GM21737 (cell line): ENCODE measurements around the gene LGALS9.
A peak's percentile ranks its signal among the peaks of the same experiment; 100 is the strongest.
"Not testable (repeated sequence)": the region's sequence is repeated elsewhere in the genome, so short reads cannot be mapped to it uniquely, and the experiment has no call there.

ENCODE experiments used
- ATAC-seq: cut with Tn5 transposase; IDR thresholded peaks from one replicate; pipeline ENCODE4 v1.9.1; 2021; ENCODE audit warnings: mild to moderate bottlenecking, moderate library complexity; ENCODE audit not compliant: unreplicated experiment

The LGALS9 gene

GRCh38 chr17:27651411-27652345 is 20.7 kb downstream of the LGALS9 start:
- ATAC-seq = no peak

DNA sequence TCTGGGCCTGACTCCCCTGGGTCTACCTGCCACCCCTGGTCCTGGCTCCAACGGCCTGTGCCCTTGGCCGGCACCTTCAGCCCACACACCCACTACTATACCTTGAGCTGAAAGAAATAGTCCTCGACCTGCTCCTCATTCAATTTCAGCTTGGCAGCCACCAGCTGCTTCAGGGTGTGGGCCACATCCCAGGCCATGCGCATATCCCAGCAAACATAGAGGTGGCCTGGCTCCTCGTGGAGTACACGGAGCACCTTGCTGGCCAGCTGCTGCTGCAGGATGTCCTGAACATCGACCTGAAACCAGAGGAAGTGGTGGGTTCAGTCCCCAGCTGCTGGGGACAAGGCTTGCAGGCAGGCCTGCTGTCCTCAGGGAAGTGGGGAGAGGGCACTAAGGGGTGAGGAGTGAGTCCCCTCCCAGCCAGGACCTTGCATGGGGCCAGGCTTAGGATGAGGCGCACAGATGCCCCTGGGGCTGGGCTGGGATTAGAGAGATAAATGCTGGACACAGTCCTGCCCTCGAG is 22.5 kb downstream of the LGALS9 start:
- not testable (repeated sequence) for ATAC-seq

- no peak for ATAC-seq
Measured at GRCh38 chr17:27654136-27654535, 23.1 kb downstream of the LGALS9 start.

DNA sequence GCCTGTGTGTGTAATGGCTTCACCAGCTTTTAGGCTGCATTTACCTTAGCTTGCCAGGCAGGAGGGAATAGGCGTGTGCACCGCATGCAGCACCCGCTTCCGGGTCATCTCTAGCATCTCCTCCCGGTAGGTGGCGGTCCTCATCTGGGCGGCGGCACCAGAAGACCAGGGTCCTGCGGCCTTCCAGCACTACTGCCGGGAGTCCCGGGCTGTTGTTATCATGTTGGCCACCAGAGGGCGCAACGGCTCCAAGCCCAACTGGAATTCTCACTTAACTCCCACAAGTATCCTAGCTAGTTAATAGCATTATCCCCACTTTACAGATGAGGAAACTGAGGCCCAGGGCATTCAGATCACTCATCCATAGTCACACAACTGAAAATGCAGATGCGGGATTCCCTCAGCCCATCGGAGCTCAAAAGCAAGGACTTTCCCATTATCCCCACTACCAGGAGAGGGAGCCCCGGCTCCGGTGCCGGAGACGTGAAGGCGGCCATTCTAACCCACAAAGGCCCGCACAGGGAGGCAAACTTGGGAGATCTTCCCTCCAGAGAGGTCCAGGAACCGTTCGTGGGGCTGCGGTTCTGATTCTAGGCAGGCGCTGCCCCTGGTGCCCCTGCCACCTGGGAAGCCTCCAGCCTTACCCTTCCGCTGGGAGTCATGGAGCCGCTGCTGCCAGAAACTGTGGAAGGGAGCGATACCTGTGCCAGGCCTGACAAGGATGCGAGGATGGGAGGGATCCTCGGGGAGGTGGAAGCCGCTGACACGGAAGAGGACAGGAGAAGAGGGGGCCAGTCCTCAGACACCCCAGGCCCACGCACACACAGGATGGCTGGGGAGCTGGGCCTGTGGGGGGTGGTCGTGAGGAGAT is 23.9 kb downstream of the LGALS9 start:
- ATAC-seq = peak; percentile 61

DNA sequence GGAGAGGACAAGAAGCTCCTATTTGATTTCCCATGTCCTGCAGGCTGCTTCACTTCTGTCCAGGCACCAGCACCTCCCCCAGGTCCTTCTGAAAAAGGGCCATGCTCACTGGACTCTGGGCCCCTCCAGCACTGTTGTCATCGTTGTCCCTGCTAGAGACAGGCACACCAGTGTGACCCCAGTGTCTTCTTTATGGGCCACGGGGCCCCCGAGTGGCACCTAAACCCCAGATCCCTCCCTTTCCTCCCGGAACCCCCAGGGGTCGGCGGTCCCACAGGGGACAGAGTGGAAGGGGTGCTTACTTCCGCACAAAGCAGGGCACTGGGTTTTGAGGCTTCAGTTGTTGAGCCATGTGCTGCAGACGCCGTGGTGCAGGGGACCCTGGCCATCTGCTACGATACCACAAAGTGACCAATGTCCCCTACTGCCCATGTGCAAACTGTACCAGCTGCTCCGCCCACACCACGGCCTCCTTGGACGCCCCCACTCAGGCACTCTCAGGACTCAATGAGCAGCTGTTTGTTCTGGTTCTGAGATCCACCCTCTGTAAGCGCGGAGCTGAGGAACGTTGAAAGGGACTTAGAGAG is 24.6 kb downstream of the LGALS9 start:
- not testable (repeated sequence) for ATAC-seq

DNA sequence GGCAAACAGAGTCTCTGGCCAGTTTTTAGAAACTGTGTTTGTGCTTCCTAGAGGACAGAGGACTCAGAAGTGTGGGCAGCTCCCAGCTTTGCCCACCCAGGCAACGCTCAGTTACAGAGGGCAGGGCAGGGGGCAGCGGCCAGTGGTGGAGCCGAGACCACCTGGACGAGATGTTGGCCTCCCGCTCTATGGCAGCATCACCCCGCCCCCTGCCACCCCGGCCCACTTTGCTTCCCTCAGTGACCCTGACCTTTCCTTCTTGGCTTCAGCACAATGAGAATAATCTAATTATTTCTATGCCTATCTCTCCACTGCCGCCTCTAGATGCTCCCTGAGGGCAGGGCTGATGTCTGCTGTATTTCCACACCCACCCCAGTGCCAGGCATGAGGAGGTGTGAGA is 25.6 kb downstream of the LGALS9 start:
- not testable (repeated sequence) for ATAC-seq

DNA sequence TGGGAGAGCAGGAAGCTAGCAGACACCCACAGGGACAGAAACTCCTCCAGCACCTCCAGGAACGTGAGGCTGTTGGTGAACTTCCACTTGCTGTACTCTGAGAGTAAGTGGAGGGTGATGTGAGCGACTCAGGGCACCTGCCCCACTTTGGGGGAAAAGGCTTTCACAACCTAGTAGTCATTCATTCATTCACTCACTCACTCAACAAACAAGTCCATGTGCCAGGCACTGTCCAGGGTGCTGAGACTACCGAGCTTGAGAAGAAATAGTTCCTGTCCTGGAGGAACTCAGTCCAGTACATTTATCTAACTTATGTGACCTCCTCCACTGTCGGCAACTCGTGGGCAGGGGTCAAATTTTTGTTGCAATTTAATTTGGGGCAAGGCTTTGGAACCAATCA is 26.6 kb downstream of the LGALS9 start:
- ATAC-seq = no peak

DNA sequence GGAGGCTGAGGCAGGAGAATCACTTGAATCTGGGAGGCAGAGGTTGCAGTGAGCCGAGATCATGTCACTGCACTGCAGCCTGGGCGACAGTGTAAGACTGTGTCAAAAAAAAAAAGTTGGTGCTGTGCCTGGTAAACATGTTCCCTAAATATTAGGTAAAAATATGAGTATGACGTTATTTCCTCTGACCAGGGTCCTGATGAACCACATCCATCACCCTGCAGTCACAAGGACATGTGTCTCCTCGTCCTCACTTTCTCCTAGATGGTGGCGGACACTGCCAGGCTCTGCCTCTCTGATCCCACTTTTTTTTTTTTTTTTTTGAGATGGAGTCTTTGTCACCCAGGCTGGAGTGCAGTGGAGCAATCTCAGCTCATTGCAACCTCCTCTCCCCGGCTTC is 28.7 kb downstream of the LGALS9 start:
- no peak for ATAC-seq

DNA sequence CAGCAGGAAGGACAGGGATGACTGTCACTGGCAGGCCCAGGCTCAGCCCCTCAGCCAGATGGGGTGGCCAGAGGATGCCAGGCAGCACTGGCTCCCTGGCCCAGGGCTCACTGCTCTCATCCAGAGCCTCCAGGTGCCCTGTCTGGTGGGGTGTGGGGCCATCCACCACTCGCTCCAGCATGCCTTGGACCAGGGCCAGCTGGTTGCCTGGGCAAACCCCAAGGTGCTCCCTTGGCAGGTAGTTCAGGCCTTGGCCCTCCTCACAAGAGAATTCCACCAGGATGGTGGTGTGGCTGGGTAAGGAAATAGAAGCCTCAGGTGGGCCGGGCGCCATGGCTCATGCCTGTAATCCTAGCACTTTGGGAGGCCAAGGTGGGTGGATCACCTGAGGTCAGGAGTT is 29.4 kb downstream of the LGALS9 start:
- no peak for ATAC-seq

GRCh38 chr17:27663936-27664605 is 33.1 kb downstream of the LGALS9 start:
- ATAC-seq = no peak

GRCh38 chr17:27664606-27664965 is 33.6 kb downstream of the LGALS9 start:
- no peak for ATAC-seq

GRCh38 chr17:27665549-27665948 is 34.6 kb downstream of the LGALS9 start:
- no peak for ATAC-seq

GRCh38 chr17:27666270-27666669 is 35.3 kb downstream of the LGALS9 start:
- not testable (repeated sequence) for ATAC-seq

DNA sequence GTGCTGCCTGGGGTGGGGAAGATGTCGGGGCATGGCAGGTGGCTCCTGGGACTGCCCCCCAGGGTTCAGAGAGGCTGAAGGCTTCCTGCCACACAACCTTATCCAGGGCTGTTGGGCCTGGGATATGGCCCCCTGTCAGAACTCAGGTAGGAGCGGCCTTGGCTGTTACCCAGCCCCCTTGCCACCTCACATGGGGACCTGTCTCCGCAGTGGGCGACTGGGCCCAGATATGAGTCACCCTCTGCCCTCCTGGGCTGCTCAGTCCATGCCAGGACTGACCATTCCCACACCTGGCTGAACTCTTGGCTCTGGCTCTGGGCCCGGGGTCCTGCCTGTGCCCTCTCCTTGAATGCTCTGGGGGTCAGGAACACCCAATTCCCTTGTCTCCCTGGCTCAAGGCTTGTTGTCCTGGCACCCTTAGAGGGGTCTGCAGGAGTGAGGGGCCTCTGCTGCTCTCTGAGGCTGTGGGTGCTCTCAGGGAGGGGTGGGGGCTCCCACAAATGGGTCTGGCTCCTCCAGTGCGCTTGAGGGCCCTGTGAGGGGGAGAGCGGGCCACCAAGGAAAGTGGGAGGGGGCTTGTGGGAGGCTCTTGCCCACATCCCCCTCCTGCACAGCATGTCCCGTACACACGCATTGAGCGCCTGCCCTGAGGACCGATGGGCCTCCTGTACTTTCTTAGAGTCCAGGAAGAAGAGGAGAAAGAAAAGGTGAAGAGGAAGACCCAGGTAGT is 36.0 kb downstream of the LGALS9 start:
- ATAC-seq = no peak

DNA sequence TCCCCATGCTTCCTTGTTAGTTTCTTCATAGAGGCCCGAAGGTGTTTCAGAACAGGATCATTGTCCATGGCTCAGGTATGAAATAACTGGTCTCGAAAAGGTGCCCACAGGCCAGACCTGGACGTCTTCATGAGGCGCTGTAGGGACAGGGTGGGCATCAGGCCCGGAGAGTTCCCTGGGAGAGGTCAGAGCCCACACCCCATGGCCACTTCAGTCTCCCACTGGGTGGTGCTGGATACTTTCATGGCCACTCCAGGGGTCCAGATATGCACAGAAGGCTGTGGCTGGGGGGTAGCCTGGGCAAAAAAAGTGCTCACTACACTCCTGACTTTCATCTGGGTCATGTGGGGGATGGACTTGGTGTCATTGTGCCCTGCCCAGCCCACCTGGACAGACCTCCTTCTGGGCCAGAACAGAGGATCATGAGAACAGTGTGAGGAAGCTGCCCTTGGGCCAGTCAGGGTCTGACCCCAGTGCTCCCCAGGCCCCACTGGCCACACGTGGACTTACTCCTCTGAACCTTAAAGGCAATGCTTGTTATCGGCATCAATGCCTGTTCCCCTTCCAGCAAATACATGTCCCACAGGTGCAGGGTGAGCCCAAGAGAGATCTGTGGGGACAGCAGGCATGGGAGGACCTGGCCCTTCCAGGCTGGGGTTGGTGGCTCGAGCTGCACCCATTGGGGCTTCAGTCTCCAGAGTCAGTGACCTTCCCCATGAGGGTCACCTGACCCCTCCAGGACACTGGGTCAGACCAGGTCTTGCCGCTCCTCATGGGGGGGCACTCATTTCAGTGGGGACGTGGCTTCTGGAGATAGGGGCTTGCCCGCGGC is 36.9 kb downstream of the LGALS9 start:
- no peak for ATAC-seq

DNA sequence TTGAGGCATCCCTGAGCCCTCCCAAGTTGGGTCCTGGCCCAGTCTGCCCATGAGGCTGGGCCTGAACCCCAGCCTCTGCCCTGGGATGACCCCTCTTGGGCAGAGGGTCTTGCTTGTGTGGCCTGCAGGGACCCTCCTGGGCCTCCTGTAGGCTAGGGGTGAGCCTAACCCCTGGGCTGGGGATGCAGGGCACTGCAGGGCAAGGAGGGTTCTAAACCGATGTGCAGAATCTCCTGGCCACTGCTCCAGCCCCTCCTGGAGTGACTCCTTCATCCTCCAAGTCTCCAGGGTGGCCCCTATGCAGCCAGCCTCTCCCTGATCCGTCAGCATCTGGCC is 37.5 kb downstream of the LGALS9 start:
- ATAC-seq = no peak

DNA sequence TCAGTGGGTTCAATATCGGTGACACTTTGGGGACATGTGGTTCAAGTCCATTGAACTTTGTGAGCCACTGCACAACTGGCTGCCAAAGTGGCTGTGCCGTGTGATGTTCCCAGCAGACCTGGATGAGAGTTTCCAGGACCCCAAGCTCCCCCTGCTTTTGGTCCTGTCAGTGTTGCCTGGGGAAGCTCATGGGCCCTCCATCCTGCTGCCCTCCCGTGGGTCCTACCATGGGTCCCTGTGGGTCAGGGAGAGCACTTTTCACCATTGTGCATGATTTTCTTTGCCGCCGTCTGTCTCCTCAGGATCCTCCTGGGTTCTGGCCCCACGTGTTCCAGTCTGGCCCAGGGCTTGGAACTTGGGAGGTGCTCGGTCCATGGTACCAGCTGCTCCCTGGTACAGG is 38.1 kb downstream of the LGALS9 start:
- ATAC-seq = no peak

DNA sequence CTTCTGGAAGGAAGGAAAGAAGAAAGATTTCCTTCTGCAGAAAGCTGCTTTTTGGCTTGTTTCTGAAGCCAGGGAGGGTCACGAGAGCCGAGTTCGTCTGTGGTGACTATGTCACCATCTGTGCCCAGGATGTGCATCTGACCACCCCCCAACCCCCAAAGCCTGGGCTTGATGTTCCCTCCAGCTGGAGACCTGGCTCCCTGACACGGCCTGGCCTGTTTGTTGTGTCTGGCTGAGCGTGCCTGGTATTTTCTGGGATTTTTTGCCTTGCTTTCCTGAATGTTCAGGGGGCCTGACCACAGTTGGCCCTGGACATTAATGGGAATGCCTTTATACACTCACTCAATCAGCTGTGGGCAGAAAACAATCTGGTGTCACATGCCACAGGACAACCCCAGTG is 38.9 kb downstream of the LGALS9 start:
- no peak for ATAC-seq
